Measurements from ENCODE around the gene LFNG. TPM values are rescaled to one million over a fixed set of nuclear protein-coding genes. Genes with fewer than 3 reads are reported as not detected.

Gene LFNG
- total RNA-seq, 1 experiment from 2014 or later = 5.6 TPM

Other genes starting within 250 kb of the LFNG start
- gene SNX8, start 205.3 kb upstream of the LFNG start, total RNA-seq (2014; rRNA removed; shearing (Covaris generic)) = 52.9 and 74.2 TPM in 2 replicates
- 217 and 294 TPM in 2 replicates for gene EIF3B, start 164.9 kb upstream of the LFNG start, total RNA-seq (2014; rRNA removed; shearing (Covaris generic))
- gene CHST12, start 116.2 kb upstream of the LFNG start, total RNA-seq (2014; rRNA removed; shearing (Covaris generic)) = 13.5 and 20.7 TPM in 2 replicates
- gene GRIFIN, start 43.4 kb upstream of the LFNG start, total RNA-seq (2014; rRNA removed; shearing (Covaris generic)) = not detected in 2 replicates
- 87.3 and 104 TPM in 2 replicates for gene BRAT1, start 35.8 kb downstream of the LFNG start, total RNA-seq (2014; rRNA removed; shearing (Covaris generic))
- 21.6 and 32.9 TPM in 2 replicates for gene IQCE, start 39.2 kb downstream of the LFNG start, total RNA-seq (2014; rRNA removed; shearing (Covaris generic))
- gene TTYH3, start 112.2 kb downstream of the LFNG start, total RNA-seq (2014; rRNA removed; shearing (Covaris generic)) = 17.7 and 18.7 TPM in 2 replicates
- not detected in 2 replicates for gene AMZ1, start 168.4 kb downstream of the LFNG start, total RNA-seq (2014; rRNA removed; shearing (Covaris generic))